Astrocyte of the cerebellum (primary cell): Measurements from ENCODE around the gene HSD17B11.
A peak's percentile ranks its signal among the peaks of the same experiment; 100 is the strongest.

Experiments used
- DNase-seq: peaks from one replicate; pipeline ENCODE4 v3.0.0-alpha.2; 2011; ENCODE audit warnings: low read depth
- H3K4me3 ChIP-seq: 2 replicates; pipeline ENCODE4 v1.5.1; 2011; ENCODE audit warnings: mild to moderate bottlenecking, low read depth, low read length, moderate library complexity
- CTCF ChIP-seq: IDR thresholded peaks from 2 replicates; pipeline ENCODE4 v1.5.1; 2012; ENCODE audit warnings: low read length, low read depth, moderate library complexity, mild to moderate bottlenecking; ENCODE audit errors: missing control alignments
- in situ Hi-C: cut with HindIII; loops from 2 replicates; pipeline ENCODE4 v1.10.0; 2017; ENCODE audit warnings: low sequenced_read_pairs

Gene HSD17B11

GRCh38 chr4:87375719-87376291 is 15.2 kb downstream of the HSD17B11 start:
- peak; percentile 72 for TF ChIP-seq CTCF
- in situ Hi-C loops, result no loop called here
- DNase-seq, result peak; percentile 67

GRCh38 chr4:87370068-87370467 is 20.9 kb downstream of the HSD17B11 start:
- TF ChIP-seq CTCF, result no peak

More at GRCh38 chr4:87375719-87376291, 15.2 kb downstream of the HSD17B11 start:
- no peak overlapping the region for H3K4me3 ChIP-seq

GRCh38 chr4:87366521-87367162 is 24.3 kb downstream of the HSD17B11 start:
- DNase-seq, result no peak
- no peak overlapping the region for H3K4me3 ChIP-seq
- in situ Hi-C loops, result no loop called here
- TF ChIP-seq CTCF, result no peak

More at GRCh38 chr4:87370068-87370467, 20.9 kb downstream of the HSD17B11 start:
- no peak overlapping the region for H3K4me3 ChIP-seq
- DNase-seq, result no peak
- in situ Hi-C loops, result loop anchor here (5.0 kb wide), 1 partner anchor 38 kb away; no protein-coding TSS in a partner anchor

- no peak for DNase-seq
- H3K4me3 ChIP-seq, result no peak overlapping the region
- in situ Hi-C loops, result no loop called here
- TF ChIP-seq CTCF, result no peak
These were observed 25.6 kb downstream of the HSD17B11 start for GRCh38 chr4:87365348-87365747.

- no peak for DNase-seq
- no peak overlapping the region for H3K4me3 ChIP-seq
- no peak for TF ChIP-seq CTCF
- in situ Hi-C loops, result no loop called here
These were observed 27.4 kb downstream of the HSD17B11 start for GRCh38 chr4:87363552-87363951.

- no peak overlapping the region for H3K4me3 ChIP-seq
- in situ Hi-C loops, result no loop called here
- no peak for TF ChIP-seq CTCF
- DNase-seq, result no peak
These were observed 30.6 kb downstream of the HSD17B11 start for GRCh38 chr4:87360338-87360935.
